Suprapubic skin (tissue), 4 donors: ENCODE data around the gene EPB41L2. TPM values are rescaled to one million over a fixed set of nuclear protein-coding genes. Genes with fewer than 3 reads are reported as not detected.

Experiments used
- DNase-seq, 2 donors: peaks; one replicate each; pipeline ENCODE4 v3.0.0-alpha.2; 2019; ENCODE audit warnings: low spot score in 2 of 2
- H3K27ac ChIP-seq: fragments of 200-600 bp; sonication (generic); one replicate; pipeline ENCODE4 v1.5.1; 2019
- H3K27me3 ChIP-seq: fragments of 200-600 bp; sonication (generic); one replicate; pipeline ENCODE4 v1.5.1; 2019
- H3K36me3 ChIP-seq: fragments of 200-600 bp; sonication (generic); one replicate; pipeline ENCODE4 v1.5.1; 2019
- H3K4me1 ChIP-seq: fragments of 200-600 bp; sonication (generic); one replicate; pipeline ENCODE4 v1.5.1; 2019
- H3K4me3 ChIP-seq: fragments of 200-600 bp; sonication (generic); one replicate; pipeline ENCODE4 v1.5.1; 2019; ENCODE audit warnings: mild to moderate bottlenecking
- H3K9me3 ChIP-seq: fragments of 200-600 bp; sonication (generic); one replicate; pipeline ENCODE4 v1.5.1; 2019
- EP300 ChIP-seq: sonication (generic); formaldehyde crosslinking; IDR thresholded peaks from one replicate; pipeline ENCODE4 v1.6.1; 2017; ENCODE audit warnings: antibody characterized with exemption
- POLR2A ChIP-seq, 2 donors: fragments of 450-650 bp; IDR thresholded peaks; one replicate each; pipeline ENCODE4 v1.6.1; 2017; ENCODE audit warnings: antibody characterized with exemption in 2 of 2, mild to moderate bottlenecking in 2 of 2, moderate library complexity in 2 of 2
- POLR2AphosphoS5 ChIP-seq, 3 donors: sonication (generic); formaldehyde crosslinking; IDR thresholded peaks; one replicate each; pipeline ENCODE4 v1.6.1; 2017; ENCODE audit warnings: antibody characterized with exemption in 3 of 3
- WGBS: methylation state at CpG from one replicate; pipeline ENCODE4 v1.1.5; 2018; 5-methylcytosine and 5-hydroxymethylcytosine counted together
- total RNA-seq, 4 donors: library from RNA; depleted of rRNA; stranded (reverse); fragments of >200 nt; gene quantifications; one replicate each; pipeline ENCODE4 v1.1.0, GENCODE V29; 2016
- TF ChIP-seq, protein P1 (sequence below), 2 donors: fragments of 200-600 bp in 1 of 2; fragments of 450-650 bp in 1 of 2; sonication (generic) in 1 of 2; IDR thresholded peaks; one replicate each; pipeline ENCODE4 v1.5.1; 2016 to 2019; ENCODE audit warnings: antibody characterized with exemption in 2 of 2, mild to moderate bottlenecking in 1 of 2, moderate library complexity in 1 of 2

Gene EPB41L2
- total RNA-seq, 4 donors from 2014 or later = 11.4 to 26.8 (median 15.4) TPM

DNA sequence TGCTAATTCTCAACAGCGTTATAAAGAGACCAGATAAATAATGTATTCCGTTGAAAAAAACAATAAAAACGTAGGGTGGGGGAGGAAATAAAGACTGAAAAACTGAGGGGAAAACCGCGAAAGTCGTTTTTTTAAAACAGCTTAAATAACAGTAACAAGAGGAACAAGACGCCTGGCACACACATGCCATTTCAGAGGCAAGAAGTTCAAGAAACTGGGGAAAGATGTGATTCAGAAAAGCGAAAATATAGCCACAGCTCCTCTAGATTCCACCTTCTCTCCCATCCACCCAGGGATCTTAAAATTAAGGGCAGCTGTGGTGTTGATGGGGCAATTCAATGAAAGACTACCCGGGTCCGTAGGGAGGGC is 1.3 kb downstream of the EPB41L2 start:
- WGBS = 18% methylated on average over 10 of the region's 10 CpGs
- Histone ChIP-seq H3K9me3 (no peaks in the 10 kb centered on the region), H3K27me3 (no peaks in the 10 kb centered on the region), H3K36me3 (no peaks in the 10 kb centered on the region), H3K4me1 (peaks cover 22% of the 10 kb centered on the region), H3K4me3 (peak overlapping the region; percentile 88), H3K27ac (peak overlapping the region; percentile 85)
- no peak for DNase-seq
- TF ChIP-seq, protein P1, sequence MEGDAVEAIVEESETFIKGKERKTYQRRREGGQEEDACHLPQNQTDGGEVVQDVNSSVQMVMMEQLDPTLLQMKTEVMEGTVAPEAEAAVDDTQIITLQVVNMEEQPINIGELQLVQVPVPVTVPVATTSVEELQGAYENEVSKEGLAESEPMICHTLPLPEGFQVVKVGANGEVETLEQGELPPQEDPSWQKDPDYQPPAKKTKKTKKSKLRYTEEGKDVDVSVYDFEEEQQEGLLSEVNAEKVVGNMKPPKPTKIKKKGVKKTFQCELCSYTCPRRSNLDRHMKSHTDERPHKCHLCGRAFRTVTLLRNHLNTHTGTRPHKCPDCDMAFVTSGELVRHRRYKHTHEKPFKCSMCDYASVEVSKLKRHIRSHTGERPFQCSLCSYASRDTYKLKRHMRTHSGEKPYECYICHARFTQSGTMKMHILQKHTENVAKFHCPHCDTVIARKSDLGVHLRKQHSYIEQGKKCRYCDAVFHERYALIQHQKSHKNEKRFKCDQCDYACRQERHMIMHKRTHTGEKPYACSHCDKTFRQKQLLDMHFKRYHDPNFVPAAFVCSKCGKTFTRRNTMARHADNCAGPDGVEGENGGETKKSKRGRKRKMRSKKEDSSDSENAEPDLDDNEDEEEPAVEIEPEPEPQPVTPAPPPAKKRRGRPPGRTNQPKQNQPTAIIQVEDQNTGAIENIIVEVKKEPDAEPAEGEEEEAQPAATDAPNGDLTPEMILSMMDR (IDR thresholded peaks at IDR 0.05) = no peak
- TF ChIP-seq EP300 (no peak), POLR2A (IDR thresholded peaks at IDR 0.05) (no peak), POLR2AphosphoS5 (IDR thresholded peaks at IDR 0.05) (no peak)

DNA sequence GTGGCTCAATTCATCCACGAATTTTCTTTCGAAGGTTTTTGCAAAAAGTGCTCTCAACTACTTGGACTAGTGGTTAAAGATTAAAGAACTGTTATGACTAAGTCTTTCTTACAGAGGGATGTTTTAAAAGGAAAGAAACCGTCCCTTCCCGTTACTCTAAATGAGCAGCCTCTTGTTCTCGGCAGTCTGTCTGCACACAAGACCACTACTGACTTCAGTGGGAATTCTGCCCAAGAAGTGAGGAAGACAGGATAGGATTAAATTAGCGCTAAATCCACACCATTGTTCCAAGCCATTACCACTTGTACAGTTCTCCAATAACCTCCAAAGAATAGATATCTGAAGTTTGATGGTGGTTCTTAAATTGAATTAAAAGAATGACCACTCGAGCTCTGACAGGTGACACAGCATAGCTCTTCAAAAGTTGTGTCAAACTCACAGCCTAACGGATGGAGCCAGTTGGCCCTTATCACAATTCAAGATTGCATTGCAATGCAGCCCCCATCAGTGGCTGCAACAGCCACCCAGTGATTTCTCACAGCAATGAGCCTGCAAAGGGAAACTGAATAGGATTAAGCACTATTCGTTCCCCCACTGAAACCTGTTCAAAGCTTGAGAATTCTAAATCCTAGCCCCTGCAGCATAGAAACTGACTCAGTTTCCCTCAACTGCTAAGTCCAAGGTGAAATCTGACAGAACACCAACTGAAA is 1.8 kb downstream of the EPB41L2 start:
- H3K36me3 ChIP-seq = no peaks in the 10 kb centered on the region
- peaks cover 22% of the 10 kb centered on the region for H3K4me1 ChIP-seq
- no peaks in the 10 kb centered on the region for H3K27me3 ChIP-seq
- no peaks in the 10 kb centered on the region for H3K9me3 ChIP-seq
- H3K27ac ChIP-seq = no peak overlapping the region
- TF ChIP-seq EP300 = no peak
- TF ChIP-seq POLR2A (IDR thresholded peaks at IDR 0.05) = no peak
- TF ChIP-seq, protein P1 (IDR thresholded peaks at IDR 0.05) = no peak
- TF ChIP-seq POLR2AphosphoS5 (IDR thresholded peaks at IDR 0.05) = no peak
- WGBS = 46% methylated on average over 9 of the region's 9 CpGs
- no peak for DNase-seq
- H3K4me3 ChIP-seq = peak overlapping the region; percentile 88

DNA sequence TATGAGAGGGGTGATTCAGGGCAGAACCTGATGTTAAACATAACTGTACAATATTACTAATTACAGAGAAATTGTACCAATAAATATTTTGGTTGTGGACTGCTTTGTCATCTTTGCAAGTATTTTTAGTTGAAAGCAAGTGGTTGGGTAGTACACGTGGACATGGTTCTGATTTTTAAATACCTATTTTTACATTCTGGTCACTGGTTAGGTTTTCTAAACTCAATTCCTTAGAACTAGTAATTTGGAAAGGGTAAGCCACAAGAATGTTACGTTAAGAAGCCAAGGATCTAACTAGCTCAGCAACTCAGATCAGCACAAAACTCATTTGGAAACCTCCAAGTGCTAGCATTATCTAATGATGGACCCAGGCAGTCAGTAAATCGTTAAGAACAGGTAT is 2.7 kb downstream of the EPB41L2 start:
- peaks cover 22% of the 10 kb centered on the region for H3K4me1 ChIP-seq
- no peak overlapping the region for H3K27ac ChIP-seq
- H3K4me3 ChIP-seq = no peak overlapping the region
- TF ChIP-seq POLR2A (IDR thresholded peaks at IDR 0.05) (no peak), EP300 (no peak), POLR2AphosphoS5 (IDR thresholded peaks at IDR 0.05) (no peak)
- TF ChIP-seq, protein P1 (IDR thresholded peaks at IDR 0.05) = no peak
- no peaks in the 10 kb centered on the region for H3K36me3 ChIP-seq
- no peaks in the 10 kb centered on the region for H3K27me3 ChIP-seq
- WGBS = 42% methylated on average over 3 of the region's 3 CpGs
- H3K9me3 ChIP-seq = peaks cover under 1% of the 10 kb centered on the region
- no peak for DNase-seq

DNA sequence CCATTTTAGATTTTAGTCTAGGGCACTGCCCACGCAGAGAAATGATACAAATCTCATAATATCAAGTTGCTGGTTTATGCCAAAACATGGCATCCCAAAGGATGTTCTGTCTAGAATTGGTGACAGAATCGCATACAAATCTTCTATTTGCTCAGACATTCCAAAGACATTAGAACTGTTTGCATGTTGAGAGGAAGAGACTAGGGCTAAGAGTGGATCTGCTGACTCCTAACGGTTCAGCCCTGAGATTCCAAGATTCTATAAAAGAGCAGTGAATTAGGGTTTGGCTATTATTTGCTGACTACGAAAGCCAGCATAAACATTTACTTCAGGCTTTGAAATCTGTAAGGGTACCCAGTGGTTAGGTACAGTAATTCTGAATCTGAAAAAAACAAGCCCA is 3.6 kb downstream of the EPB41L2 start:
- no peak overlapping the region for H3K4me3 ChIP-seq
- 79% methylated on average over 4 of the region's 4 CpGs for WGBS
- H3K27me3 ChIP-seq = no peaks in the 10 kb centered on the region
- TF ChIP-seq POLR2A (IDR thresholded peaks at IDR 0.05) = no peak
- TF ChIP-seq EP300 = no peak
- TF ChIP-seq, protein P1 (IDR thresholded peaks at IDR 0.05) = no peak
- TF ChIP-seq POLR2AphosphoS5 (IDR thresholded peaks at IDR 0.05) = no peak
- peaks cover 9% of the 10 kb centered on the region for H3K9me3 ChIP-seq
- no peaks in the 10 kb centered on the region for H3K36me3 ChIP-seq
- DNase-seq = no peak
- no peak overlapping the region for H3K27ac ChIP-seq
- H3K4me1 ChIP-seq = peaks cover 22% of the 10 kb centered on the region

DNA sequence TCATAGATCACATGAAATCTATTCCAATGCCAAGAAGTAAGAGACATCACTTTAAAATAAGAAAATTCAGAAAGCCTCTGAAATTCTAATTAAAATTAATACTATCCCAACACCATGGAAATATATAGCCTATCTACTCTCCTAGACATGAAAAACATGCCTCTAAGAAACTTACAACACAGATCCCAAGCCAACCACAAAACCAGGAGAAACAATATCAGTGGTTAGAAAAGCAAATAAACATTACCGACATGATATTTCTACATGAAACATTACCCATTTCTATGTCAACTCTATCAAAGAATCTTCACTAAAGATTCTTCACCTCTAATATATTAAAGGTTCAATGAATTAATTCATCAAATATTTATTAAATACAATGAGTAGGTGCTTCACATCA is 4.8 kb downstream of the EPB41L2 start:
- H3K27me3 ChIP-seq = no peaks in the 10 kb centered on the region
- DNase-seq = no peak
- peaks cover 14% of the 10 kb centered on the region for H3K4me1 ChIP-seq
- H3K9me3 ChIP-seq = peaks cover 14% of the 10 kb centered on the region
- no peak for TF ChIP-seq POLR2A (IDR thresholded peaks at IDR 0.05)
- TF ChIP-seq POLR2AphosphoS5 (IDR thresholded peaks at IDR 0.05) = no peak
- WGBS = 80% methylated on average over 1 of the region's 1 CpG
- no peaks in the 10 kb centered on the region for H3K36me3 ChIP-seq
- no peak overlapping the region for H3K27ac ChIP-seq
- no peak overlapping the region for H3K4me3 ChIP-seq
